ENCODE data around the gene S100B. TPM values are rescaled to one million over a fixed set of nuclear protein-coding genes. Genes with fewer than 3 reads are reported as not detected.
A peak's percentile ranks its signal among the peaks of the same experiment; 100 is the strongest.

S100B gene
- total and polyA plus RNA-seq, 8 donors = 1.8 to 18.4 (median 7.0) TPM; not detected in 1

- no peaks in the 10 kb centered on the region for H3K36me3 ChIP-seq
- TF ChIP-seq, protein P1, sequence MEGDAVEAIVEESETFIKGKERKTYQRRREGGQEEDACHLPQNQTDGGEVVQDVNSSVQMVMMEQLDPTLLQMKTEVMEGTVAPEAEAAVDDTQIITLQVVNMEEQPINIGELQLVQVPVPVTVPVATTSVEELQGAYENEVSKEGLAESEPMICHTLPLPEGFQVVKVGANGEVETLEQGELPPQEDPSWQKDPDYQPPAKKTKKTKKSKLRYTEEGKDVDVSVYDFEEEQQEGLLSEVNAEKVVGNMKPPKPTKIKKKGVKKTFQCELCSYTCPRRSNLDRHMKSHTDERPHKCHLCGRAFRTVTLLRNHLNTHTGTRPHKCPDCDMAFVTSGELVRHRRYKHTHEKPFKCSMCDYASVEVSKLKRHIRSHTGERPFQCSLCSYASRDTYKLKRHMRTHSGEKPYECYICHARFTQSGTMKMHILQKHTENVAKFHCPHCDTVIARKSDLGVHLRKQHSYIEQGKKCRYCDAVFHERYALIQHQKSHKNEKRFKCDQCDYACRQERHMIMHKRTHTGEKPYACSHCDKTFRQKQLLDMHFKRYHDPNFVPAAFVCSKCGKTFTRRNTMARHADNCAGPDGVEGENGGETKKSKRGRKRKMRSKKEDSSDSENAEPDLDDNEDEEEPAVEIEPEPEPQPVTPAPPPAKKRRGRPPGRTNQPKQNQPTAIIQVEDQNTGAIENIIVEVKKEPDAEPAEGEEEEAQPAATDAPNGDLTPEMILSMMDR (IDR thresholded peaks at IDR 0.05) = no peak
- TF ChIP-seq POLR2A (IDR thresholded peaks at IDR 0.05) (no peak), POLR2AphosphoS5 (IDR thresholded peaks at IDR 0.05) (no peak), EP300 (IDR thresholded peaks at IDR 0.05) (no peak)
- H3K9me3 ChIP-seq = peaks cover 7 to 23% (median 21%) of the 10 kb centered on the region in 4 donors
- peak overlapping the region in 1 of 5 donors; percentile 2 for H3K27ac ChIP-seq
- 80 to 87% (median 84%) methylated on average over 15 to 16 of the region's 16 CpGs for WGBS, 5 donors
- no peak for DNase-seq
- peaks cover 0 to 18% (median 2%) of the 10 kb centered on the region in 4 donors for H3K4me1 ChIP-seq
- H3K4me3 ChIP-seq = no peak overlapping the region
- peaks cover 0 to 21% (median 0%) of the 10 kb centered on the region in 3 donors for H3K27me3 ChIP-seq
- intact Hi-C loops (cut with DNase I; ENCODE audit: low total_unique reads) = no loop called here
Measured at GRCh38 chr21:46624050-46624449, 19.2 kb upstream of the S100B start.

DNA sequence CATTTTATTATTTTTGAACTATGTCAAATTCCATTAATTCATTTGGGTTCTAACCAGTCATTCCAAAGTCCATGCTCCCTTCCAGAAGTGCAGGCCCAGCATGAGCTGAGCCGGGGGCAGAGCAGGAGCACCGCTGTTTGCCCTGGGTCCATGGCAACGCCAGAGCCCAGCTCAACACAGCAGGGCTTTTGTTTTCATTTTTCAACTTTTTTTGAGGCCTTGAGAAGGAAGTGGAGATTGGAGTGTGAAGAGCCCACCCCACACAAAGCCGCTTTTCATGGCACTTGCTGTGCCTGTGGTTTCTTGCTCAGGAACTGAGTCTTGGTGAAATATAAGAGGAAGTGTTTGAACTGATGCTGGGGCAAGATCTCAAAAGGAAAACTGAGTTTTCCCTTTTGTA is 17.3 kb upstream of the S100B start:
- TF ChIP-seq EP300 (IDR thresholded peaks at IDR 0.05) (no peak), POLR2AphosphoS5 (IDR thresholded peaks at IDR 0.05) (no peak), POLR2A (IDR thresholded peaks at IDR 0.05) (no peak)
- TF ChIP-seq, protein P1 (IDR thresholded peaks at IDR 0.05) = no peak
- DNase-seq = peak in 1 of 2 donors; percentile 91
- Histone ChIP-seq H3K27me3 (peaks cover 0 to 7% (median 0%) of the 10 kb centered on the region in 3 donors), H3K4me1 (peaks cover 0 to 18% (median 2%) of the 10 kb centered on the region in 4 donors), H3K4me3 (no peak overlapping the region), H3K27ac (peak overlapping the region in 3 of 5 donors; percentile 50 to 62 (median 51)), H3K36me3 (no peaks in the 10 kb centered on the region), H3K9me3 (peaks cover 7 to 23% (median 21%) of the 10 kb centered on the region in 4 donors)
- intact Hi-C loops (cut with DNase I; ENCODE audit: low total_unique reads) = no loop called here
- 28 to 46% (median 31%) methylated on average over 4 of the region's 4 CpGs for WGBS, 5 donors

GRCh38 chr21:46621457-46622182 is 16.7 kb upstream of the S100B start:
- H3K4me3 ChIP-seq = no peak overlapping the region
- H3K9me3 ChIP-seq = peaks cover 7 to 19% (median 18%) of the 10 kb centered on the region in 4 donors
- H3K36me3 ChIP-seq = no peaks in the 10 kb centered on the region
- H3K27me3 ChIP-seq = peaks cover 0 to 7% (median 0%) of the 10 kb centered on the region in 3 donors
- intact Hi-C loops (cut with DNase I; ENCODE audit: low total_unique reads) = no loop called here
- peaks cover 0 to 18% (median 2%) of the 10 kb centered on the region in 4 donors for H3K4me1 ChIP-seq
- TF ChIP-seq EP300 (IDR thresholded peaks at IDR 0.05) (no peak), POLR2A (IDR thresholded peaks at IDR 0.05) (no peak), POLR2AphosphoS5 (IDR thresholded peaks at IDR 0.05) (no peak)
- TF ChIP-seq, protein P1 (IDR thresholded peaks at IDR 0.05) = no peak
- H3K27ac ChIP-seq = peak overlapping the region in 3 of 5 donors; percentile 50 to 62 (median 51)
- 61 to 80% (median 64%) methylated on average over 9 of the region's 9 CpGs for WGBS, 5 donors
- DNase-seq = peak in 1 of 2 donors; percentile 48

- Histone ChIP-seq H3K27ac (peak overlapping the region in 1 of 5 donors; percentile 50), H3K4me1 (peaks cover 0 to 18% (median 2%) of the 10 kb centered on the region in 4 donors), H3K36me3 (no peaks in the 10 kb centered on the region), H3K27me3 (peaks cover 0 to 7% (median 0%) of the 10 kb centered on the region in 3 donors), H3K4me3 (no peak overlapping the region), H3K9me3 (peaks cover 6 to 11% (median 11%) of the 10 kb centered on the region in 4 donors)
- intact Hi-C loops (cut with DNase I; ENCODE audit: low total_unique reads) = no loop called here
- WGBS, 5 donors = 87 to 96% (median 93%) methylated on average over 7 of the region's 7 CpGs
- TF ChIP-seq POLR2AphosphoS5 (IDR thresholded peaks at IDR 0.05) (no peak), POLR2A (IDR thresholded peaks at IDR 0.05) (no peak), EP300 (IDR thresholded peaks at IDR 0.05) (no peak)
- TF ChIP-seq, protein P1 (IDR thresholded peaks at IDR 0.05) = no peak
- DNase-seq = no peak
Measured at GRCh38 chr21:46620846-46621245, 16.0 kb upstream of the S100B start.

All from stomach (tissue), 9 donors.